NT2/D1 (cell line): ENCODE measurements around the gene SKIC2.

ENCODE experiments used
- SUZ12 ChIP-seq: IDR thresholded peaks from 2 replicates; pipeline ENCODE4 v1.6.1; 2011; ENCODE audit not compliant: insufficient read length, insufficient read depth; ENCODE audit errors: extremely low read depth
- ZNF274 ChIP-seq: IDR thresholded peaks from 2 replicates; pipeline ENCODE4 v1.6.1; 2011; ENCODE audit warnings: mild to moderate bottlenecking, low read depth, low read length

DNA sequence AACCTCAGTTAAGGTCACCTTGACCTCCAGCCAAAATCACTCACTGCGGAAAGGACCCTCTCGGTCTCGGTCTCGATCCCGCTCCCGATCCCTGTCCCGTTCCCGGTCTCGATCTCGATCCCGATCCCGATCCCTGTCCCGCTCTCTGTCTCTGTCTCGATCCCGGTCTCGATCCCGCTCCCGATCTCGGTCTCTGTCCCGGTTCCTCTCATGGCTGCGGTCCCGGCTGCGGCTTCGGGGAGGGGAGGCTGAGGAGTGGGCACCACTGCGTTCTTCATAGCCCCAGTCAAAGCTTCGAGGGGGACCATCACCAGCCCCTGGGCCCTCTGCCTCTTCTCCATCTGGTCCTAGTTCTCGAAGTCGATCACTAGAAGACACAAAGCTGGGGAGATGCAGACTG lies 4.5 kb upstream of the SKIC2 start:
- TF ChIP-seq SUZ12 (no peak), ZNF274 (no peak)
